Measurements from ENCODE around the gene GATAD2A.

The GATAD2A gene

DNA sequence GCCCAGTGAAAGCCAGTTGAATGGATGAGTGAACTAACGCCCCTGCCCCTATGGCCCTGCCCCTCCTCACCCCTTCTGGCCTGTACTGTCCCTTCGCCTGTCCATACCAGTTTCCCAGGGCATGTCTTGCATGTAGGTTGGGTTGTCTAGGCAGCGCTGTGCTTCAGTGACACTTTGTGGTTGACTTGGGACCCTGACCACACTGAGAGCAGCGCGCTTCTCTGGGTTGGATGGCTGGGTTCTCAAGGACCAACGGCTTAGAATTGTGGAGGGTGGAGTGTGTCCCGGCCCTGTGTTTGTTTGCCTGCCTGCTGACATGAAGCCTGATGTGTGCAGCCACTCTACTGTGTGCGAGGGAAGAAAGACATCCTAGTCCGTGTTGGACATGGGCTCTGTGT lies 15.8 kb downstream of the GATAD2A start:
- no peak for TF ChIP-seq ZNF274 (IDR thresholded peaks at IDR 0.05; ENCODE audit: low read depth, low read length)
- no peak overlapping the region for H3K4me3 ChIP-seq (ENCODE audit: low read length)

DNA sequence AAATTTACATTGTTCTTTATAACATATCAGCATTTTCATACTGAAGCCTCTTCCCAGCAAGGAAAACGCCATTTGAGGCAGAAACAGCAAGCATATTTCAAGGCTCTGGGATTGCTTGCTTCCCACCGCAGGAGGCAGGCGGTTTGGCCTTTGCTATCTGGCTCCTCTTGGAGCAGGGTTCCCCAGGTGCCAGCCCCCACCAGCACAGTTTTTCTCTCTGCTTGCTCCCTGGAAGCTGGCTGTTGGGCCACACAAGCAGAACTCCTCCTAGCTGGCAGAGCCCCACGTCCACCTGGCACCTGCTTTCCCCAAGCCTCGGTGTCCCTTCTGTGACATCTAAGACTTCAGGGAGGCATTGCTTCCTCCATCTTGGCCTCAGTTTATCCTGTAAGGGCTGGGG lies 16.7 kb downstream of the GATAD2A start:
- no peak overlapping the region for H3K4me3 ChIP-seq (ENCODE audit: low read length)

DNA sequence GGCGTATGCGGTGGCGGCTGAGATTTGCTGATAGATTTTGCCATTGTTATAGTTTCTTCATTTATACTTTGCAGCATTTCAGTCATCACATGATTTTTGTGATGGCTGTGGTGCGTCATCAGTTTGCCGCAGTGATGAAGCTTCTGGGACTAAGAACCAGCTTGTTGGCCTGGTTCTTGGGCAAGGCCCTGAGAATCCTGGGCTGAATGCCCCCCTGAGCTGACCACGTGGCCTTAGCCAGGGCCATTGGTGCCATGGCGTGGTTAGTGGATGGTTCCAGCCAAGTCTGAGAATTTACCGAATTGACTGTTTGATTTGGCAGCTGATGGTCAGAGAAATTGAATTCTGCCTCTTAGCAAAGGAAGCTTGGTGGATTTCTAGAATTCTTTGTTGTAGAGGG lies 17.8 kb downstream of the GATAD2A start:
- no peak overlapping the region for H3K4me3 ChIP-seq (ENCODE audit: low read length)
- TF ChIP-seq ZNF274 (IDR thresholded peaks at IDR 0.05; ENCODE audit: low read depth, low read length), result no peak

More for the DNA sequence above, 16.7 kb downstream of the GATAD2A start:
- no peak for TF ChIP-seq ZNF274 (IDR thresholded peaks at IDR 0.05; ENCODE audit: low read depth, low read length)

DNA sequence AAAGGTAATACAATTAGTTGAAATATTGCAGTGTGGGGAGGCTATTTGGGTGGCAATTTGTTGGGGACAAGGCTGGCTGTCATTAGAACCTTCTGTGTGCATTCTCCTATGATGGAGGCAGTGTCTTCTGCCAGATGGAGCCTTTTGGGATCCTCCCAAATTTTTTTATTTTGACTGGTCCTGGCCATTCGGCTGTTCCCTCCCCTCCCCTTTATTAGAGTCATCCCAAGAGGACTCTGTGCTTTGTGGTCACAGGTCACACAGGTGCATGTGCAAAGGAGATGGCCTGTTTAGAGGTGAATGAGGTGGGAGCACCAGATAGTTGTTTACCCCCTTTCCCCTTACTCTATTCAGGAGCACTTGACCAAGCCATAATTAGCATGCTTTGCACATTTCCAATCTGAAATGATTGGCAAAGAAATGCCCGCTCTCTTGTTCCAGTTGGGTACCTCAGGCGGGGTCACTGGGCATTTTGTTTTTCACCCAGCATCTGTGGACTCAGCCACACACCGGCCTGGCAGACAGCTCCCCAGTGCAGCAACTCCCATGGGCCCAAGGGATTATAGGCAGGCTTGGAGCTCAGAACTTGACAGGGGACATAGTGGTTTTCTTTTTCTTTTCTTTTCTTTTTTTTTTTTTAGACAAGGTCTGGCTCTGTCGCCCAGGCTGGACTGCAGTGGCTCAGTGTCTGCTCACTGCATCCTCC lies 19.8 kb downstream of the GATAD2A start:
- no peak overlapping the region for H3K4me3 ChIP-seq (ENCODE audit: low read length)
- TF ChIP-seq ZNF274 (IDR thresholded peaks at IDR 0.05; ENCODE audit: low read depth, low read length), result no peak

DNA sequence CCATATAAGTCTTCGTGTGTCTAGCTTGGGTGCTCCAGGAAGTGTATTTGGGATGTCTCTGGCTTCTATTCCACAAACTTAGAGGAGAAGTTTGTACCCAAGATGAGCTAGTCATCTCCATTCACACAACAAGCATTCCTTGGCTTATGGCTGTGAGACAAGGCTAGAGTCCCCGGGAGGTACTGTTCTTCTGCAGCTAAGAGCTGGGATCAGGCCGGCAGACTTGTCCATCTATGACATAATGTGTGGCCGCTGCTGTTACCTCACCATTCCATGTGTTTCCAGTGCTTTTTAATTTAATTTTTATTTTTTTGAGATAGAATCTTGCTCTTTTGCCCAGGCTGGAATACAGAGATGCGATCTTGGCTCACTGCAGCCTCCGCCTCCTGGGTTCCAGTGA lies 20.7 kb downstream of the GATAD2A start:
- TF ChIP-seq ZNF274 (IDR thresholded peaks at IDR 0.05; ENCODE audit: low read depth, low read length), result no peak
- no peak overlapping the region for H3K4me3 ChIP-seq (ENCODE audit: low read length)

DNA sequence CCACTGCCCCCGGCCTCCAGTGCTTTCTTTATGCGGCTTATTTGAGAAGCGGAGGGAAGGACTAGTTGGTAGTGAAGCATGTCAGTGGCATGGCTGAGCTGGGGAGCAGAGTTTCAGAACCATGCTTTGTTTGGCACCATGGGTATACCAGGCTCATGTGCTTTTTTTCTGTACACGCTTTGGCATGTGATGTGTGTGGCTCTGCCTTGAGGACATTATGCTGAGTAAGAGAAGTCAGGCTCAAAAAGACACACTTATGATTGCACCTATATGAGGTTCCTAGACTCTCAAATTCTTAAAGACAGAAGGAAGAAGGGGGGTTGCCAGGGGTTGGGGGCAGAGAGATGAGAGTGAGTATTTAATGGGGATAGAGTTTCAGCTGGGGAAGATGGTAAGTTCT lies 21.3 kb downstream of the GATAD2A start:
- no peak overlapping the region for H3K4me3 ChIP-seq (ENCODE audit: low read length)
- no peak for TF ChIP-seq ZNF274 (IDR thresholded peaks at IDR 0.05; ENCODE audit: low read depth, low read length)

DNA sequence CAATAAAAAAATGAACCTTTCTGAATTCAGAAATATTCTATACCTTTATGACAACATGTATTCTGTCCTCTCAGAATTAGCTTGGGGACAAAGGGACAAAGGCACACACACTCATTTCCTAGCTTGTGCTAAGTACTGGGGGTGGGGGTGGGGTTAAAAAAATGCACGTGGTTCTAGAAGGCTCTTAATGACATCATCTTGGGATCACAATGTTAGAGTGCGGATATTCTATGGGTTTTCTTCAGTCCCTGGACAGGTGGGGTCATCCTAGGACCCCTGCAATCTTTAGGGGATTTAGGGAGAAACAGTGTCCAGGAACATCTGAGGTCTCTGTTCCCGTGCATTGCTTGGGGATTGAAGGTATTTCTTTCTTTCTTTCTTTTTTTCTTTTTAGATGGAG lies 21.8 kb downstream of the GATAD2A start:
- no peak for TF ChIP-seq ZNF274 (IDR thresholded peaks at IDR 0.05; ENCODE audit: low read depth, low read length)
- H3K4me3 ChIP-seq (ENCODE audit: low read length), result no peak overlapping the region

DNA sequence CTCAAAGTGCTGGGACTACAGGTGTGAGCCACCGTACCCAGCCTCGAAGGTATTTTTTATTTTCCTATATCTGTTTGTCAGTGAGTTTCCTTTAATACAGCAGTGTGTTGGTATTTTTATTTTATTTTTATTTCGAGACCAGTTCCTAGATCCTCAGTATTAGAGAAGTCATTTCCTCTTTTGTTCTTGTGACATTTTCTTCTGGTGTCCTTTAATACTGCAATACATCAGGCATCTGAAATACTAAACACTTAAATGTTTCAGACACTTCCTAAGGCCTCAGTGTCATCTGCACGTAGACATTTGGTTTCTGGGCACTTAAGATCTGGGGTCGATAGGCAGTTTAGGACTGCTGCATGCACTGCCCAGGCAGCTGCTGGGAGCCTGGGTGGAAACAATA lies 22.5 kb downstream of the GATAD2A start:
- no peak for TF ChIP-seq ZNF274 (IDR thresholded peaks at IDR 0.05; ENCODE audit: low read depth, low read length)
- H3K4me3 ChIP-seq (ENCODE audit: low read length), result no peak overlapping the region

DNA sequence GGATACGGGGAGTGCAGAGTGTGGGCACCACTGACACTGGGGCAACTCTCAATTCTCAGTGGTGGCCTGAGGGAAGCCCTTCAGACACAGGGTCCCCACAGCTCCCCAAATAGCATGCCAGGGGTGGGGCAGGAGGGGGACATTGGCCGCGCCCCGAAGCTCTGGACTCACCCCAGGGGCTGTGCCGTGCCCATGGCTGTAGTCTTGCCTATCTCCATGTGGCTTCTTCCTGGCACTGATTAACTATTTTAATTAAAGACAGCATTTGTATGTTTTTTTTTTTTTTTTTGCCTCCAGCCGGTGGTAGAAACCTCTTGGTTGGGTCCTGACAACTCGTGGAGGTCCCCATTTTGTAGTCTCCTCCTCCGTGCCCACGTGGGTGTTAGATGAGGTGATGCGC lies 23.3 kb downstream of the GATAD2A start:
- no peak overlapping the region for H3K4me3 ChIP-seq (ENCODE audit: low read length)
- no peak for TF ChIP-seq ZNF274 (IDR thresholded peaks at IDR 0.05; ENCODE audit: low read depth, low read length)

DNA sequence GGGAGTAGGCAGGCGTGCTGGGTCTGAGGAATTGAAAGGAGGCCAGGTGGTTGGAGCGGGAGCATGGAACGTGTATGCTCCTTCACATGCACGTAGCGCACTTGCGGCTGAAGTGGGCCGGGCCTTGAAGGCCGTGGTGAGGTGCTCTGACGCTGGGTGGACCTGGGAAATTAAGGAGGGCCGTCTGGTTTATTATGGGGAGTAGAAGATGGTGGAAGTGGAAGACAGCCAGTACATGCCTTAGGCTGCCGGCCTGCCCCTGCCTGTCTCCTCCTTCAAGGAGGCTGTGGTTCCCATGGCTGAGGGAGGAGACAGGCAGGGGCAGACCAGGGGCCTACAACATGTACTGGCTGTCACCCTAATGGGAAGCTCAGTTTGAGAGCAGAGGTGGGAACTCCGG lies 23.9 kb downstream of the GATAD2A start:
- H3K4me3 ChIP-seq (ENCODE audit: low read length), result no peak overlapping the region
- TF ChIP-seq ZNF274 (IDR thresholded peaks at IDR 0.05; ENCODE audit: low read depth, low read length), result no peak

DNA sequence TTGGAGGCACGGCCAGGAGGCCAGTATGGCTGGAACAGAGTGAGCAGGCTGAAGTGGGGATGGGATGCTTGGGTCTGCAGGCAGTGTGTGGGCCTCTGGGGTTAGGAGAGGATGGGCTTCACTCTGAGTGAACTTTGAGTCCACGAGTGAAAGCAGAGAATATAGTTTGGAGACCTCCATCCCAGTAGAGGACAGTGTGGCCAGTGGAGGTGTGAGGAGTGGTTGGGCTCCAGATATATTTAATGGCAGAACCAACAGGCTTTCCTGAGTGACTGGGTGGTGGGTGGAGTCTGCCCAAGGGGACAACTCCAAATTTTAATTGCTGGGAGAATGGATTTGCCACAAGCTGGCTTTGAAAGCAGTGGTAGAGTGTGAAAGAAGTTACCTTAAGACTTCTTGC lies 27.3 kb downstream of the GATAD2A start:
- TF ChIP-seq ZNF274 (IDR thresholded peaks at IDR 0.05; ENCODE audit: low read depth, low read length), result no peak
- no peak overlapping the region for H3K4me3 ChIP-seq (ENCODE audit: low read length)

DNA sequence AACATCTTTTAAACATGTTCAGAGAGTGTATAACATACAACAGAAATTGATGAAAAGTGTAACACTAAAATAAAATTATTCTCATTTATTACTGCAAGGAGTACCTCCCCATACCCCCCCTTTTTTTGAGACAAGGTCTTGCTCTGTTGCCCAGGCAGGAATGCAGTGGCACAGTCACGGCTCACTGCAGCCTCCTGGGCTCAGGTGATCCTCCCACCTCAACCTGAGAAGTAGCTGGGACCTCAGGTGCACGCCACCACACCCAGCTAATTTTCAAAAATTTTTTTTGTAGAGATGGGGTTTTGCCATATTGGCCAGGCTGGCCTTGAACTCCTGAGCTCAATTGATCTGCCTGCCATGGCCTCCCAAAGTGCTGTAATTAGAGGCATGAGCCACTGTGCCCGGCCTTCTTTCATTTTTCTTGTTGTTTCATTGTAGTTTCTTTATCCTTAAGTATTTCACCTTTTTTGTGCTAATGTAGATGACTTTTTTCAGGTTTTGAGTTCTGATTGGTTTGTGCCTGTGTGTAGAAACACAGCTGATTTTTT lies 28.3 kb downstream of the GATAD2A start:
- no peak overlapping the region for H3K4me3 ChIP-seq (ENCODE audit: low read length)
- no peak for TF ChIP-seq ZNF274 (IDR thresholded peaks at IDR 0.05; ENCODE audit: low read depth, low read length)

DNA sequence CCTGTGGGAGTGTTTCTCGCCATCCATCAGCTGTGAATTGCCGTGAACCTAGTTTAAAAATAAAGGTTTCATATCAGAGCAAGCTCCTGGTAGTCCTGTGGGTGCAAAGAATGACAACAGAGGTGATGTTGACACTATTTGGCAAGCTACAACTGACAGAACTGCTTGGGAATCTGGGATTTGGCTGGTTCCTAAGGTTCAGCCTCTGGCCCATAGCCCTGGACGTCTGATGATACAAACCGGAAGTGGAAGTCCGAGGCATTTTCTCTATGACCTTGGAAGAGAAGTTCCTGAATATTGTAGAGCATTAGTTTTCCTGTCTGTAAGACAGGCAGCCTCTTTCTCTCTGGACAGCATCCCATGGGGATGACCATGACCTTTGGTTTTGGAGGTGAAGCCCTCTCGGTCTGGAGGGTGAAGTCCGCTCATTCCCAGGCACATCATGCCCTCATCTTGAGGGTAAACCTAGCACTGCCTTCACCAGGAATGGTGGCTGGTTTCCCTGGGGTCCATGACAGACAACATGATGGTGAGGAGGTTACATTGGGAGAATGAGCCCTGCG lies 29.1 kb downstream of the GATAD2A start:
- TF ChIP-seq ZNF274 (IDR thresholded peaks at IDR 0.05; ENCODE audit: low read depth, low read length), result no peak
- H3K4me3 ChIP-seq (ENCODE audit: low read length), result no peak overlapping the region

DNA sequence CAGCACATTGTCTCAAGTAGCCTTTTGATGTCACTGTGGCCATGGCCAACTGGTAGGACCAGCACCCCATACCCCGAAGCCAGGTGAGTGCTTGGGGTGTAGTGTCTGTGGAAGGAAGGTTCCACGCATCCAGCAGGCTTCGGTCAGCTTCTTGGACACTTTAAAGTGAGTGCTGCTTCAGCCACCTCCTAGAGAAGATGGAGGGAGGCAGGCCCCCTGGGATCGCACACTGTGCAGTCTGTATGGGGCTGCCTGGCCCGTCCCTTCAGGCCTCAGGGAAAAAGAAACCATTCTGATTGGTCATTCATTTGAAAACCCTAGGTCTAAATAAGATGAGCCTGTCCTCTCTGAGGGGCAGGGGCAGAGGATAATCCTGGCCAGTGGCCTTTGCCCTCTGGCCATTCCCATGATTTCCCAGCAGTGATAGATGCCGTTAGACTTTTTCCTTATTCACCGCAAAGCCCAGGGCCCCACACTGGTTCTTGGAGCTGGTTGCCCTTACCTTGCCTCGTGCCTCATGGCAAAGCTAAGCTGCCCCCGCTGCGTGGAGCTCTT lies 30.7 kb downstream of the GATAD2A start:
- H3K4me3 ChIP-seq (ENCODE audit: low read length), result no peak overlapping the region
- no peak for TF ChIP-seq ZNF274 (IDR thresholded peaks at IDR 0.05; ENCODE audit: low read depth, low read length)
